HCT116 (cell line): ENCODE results near the gene CADPS. TPM values are rescaled to one million over a fixed set of nuclear protein-coding genes. Genes with fewer than 3 reads are reported as not detected.

Experiments used
- ATAC-seq: fragments of 200-7000 bp; cut with Tn5 transposase; 2 replicates; pipeline ENCODE4 v1.9.1; 2020; ENCODE audit warnings: mild to moderate bottlenecking, moderate library complexity
- BruUV-seq: library from RNA; stranded (reverse); fragments of 400-500 nt; replicated peaks from 2 replicates; lab custom pipeline; 2021; lab: Mats Ljungman, UMichigan
- CTCF ChIA-PET: fragments of 300-600 bp; sonication (Branson Sonifier 250); formaldehyde crosslinking; loops from one replicate; lab custom pipeline; 2021; ENCODE audit warnings: antibody characterized with exemption; lab: Charles Lee
- POLR2A ChIA-PET: fragments of 300-600, 350-600 bp; sonication (Branson Sonifier 250); formaldehyde crosslinking; loops from one replicate; lab custom pipeline; 2021; ENCODE audit warnings: antibody characterized with exemption; lab: Charles Lee
- RAD21 ChIA-PET, 2 experiments: fragments of 300-600 bp; sonication (Branson Sonifier 250); formaldehyde crosslinking; loops; one replicate each; lab custom pipeline; 2023; ENCODE audit warnings: low total read pairs in 2 of 2; ENCODE audit not compliant: uncharacterized antibody in 2 of 2, unreplicated experiment in 2 of 2, low non-redundant PET in 1 of 2; lab: Charles Lee
- DNase-seq: peaks from one replicate; pipeline ENCODE4 v3.0.0-alpha.2; 2010; ENCODE audit warnings: low read depth, low spot score
- H2AFZ ChIP-seq: fragments of 200-600 bp; shearing (Covaris generic), sonication (generic); 2 replicates; pipeline ENCODE4 v1.6.1; 2017; ENCODE audit warnings: low read depth, mixed run types, mixed read lengths, antibody characterized with exemption, low read length; ENCODE audit not compliant: poor library complexity, severe bottlenecking
- H3K27ac ChIP-seq: 2 replicates; pipeline ENCODE4 v1.5.1; 2012; ENCODE audit warnings: low read depth, low read length
- H3K27me3 ChIP-seq: fragments of 200-600 bp; sonication (generic); 2 replicates; pipeline ENCODE4 v1.6.1; 2016; ENCODE audit warnings: mixed run types, low read length, mixed read lengths; ENCODE audit not compliant: insufficient read depth
- H3K36me3 ChIP-seq, 2 experiments: fragments of 200-500 bp in 1 of 2; fragments of 200-600 bp in 1 of 2; sonication (Bioruptor generic) in 1 of 2; sonication (generic) in 1 of 2; 2 replicates each; pipeline versions ENCODE4 v1.5.1 to v1.6.1; 2014 to 2016; ENCODE audit warnings: low read length in 2 of 2, inconsistent platforms in 1 of 2, mixed read lengths in 1 of 2, mixed run types in 1 of 2; ENCODE audit not compliant: insufficient read depth in 2 of 2, control insufficient read depth in 1 of 2
- H3K4me1 ChIP-seq, 2 experiments: fragments of 200-600 bp in 1 of 2; sonication (generic) in 1 of 2; 2 replicates each; pipeline versions ENCODE4 v1.5.1 to v1.6.1; 2012 to 2017; ENCODE audit warnings: low read length in 2 of 2, inconsistent platforms in 1 of 2, mild to moderate bottlenecking in 1 of 2, mixed read lengths in 1 of 2, mixed run types in 1 of 2, moderate library complexity in 1 of 2; ENCODE audit not compliant: insufficient read depth in 2 of 2, control insufficient read depth in 1 of 2
- H3K4me2 ChIP-seq: fragments of 200-600 bp; sonication (generic); 2 replicates; pipeline ENCODE4 v1.6.1; 2017; ENCODE audit warnings: mixed run types, low read length, mixed read lengths
- H3K4me3 ChIP-seq, 2 experiments: fragments of 200-600 bp in 1 of 2; sonication (generic) in 1 of 2; replicated peaks in 1 of 2; 2 replicates each; pipeline ENCODE4 v1.5.1; 2011 to 2016; ENCODE audit warnings: low read length in 2 of 2, control low read depth in 1 of 2, low read depth in 1 of 2, mild to moderate bottlenecking in 1 of 2, mixed read lengths in 1 of 2, mixed run types in 1 of 2
- H3K79me2 ChIP-seq: fragments of 200-600 bp; sonication (generic); 2 replicates; pipeline ENCODE4 v1.6.1; 2017; ENCODE audit warnings: mild to moderate bottlenecking, mixed run types, low read length, moderate library complexity, mixed read lengths; ENCODE audit not compliant: insufficient read depth
- H3K9ac ChIP-seq: fragments of 200-600 bp; sonication (generic); 2 replicates; pipeline ENCODE4 v1.6.1; 2016; ENCODE audit warnings: low read length, mixed read lengths
- H3K9me2 ChIP-seq: fragments of 200-600 bp; sonication (generic), shearing (Covaris generic); 2 replicates; pipeline ENCODE4 v1.6.1; 2017; ENCODE audit warnings: mixed run types, mild to moderate bottlenecking, moderate library complexity; ENCODE audit not compliant: insufficient read depth
- H3K9me3 ChIP-seq, 2 experiments: fragments of 200-500 bp in 1 of 2; fragments of 200-600 bp in 1 of 2; sonication (Bioruptor generic) in 1 of 2; sonication (generic) in 1 of 2; 2 replicates each; pipeline ENCODE4 v1.6.1; 2014 to 2017; ENCODE audit warnings: low read length in 2 of 2, mixed read lengths in 2 of 2, inconsistent platforms in 1 of 2, low read depth in 1 of 2, mild to moderate bottlenecking in 1 of 2, mixed run types in 1 of 2, moderate library complexity in 1 of 2; ENCODE audit not compliant: control insufficient read depth in 1 of 2, insufficient read depth in 1 of 2
- H4K20me1 ChIP-seq: fragments of 200-600 bp; sonication (generic), shearing (Covaris generic); 2 replicates; pipeline ENCODE4 v1.6.1; 2017; ENCODE audit warnings: mixed run types, mild to moderate bottlenecking, moderate library complexity; ENCODE audit not compliant: insufficient read depth
- CBX3 ChIP-seq: IDR thresholded peaks from 2 replicates; pipeline ENCODE4 v1.6.1; 2012; ENCODE audit warnings: low read depth
- CEBPB ChIP-seq: IDR thresholded peaks from 2 replicates; pipeline ENCODE4 v1.6.1; 2012; ENCODE audit warnings: low read depth
- EGR1 ChIP-seq: IDR thresholded peaks from 2 replicates; pipeline ENCODE4 v1.6.1; 2012; ENCODE audit warnings: low read depth
- ELF1 ChIP-seq: IDR thresholded peaks from 2 replicates; pipeline ENCODE4 v1.6.1; 2012; ENCODE audit warnings: low read depth, borderline replicate concordance
- EZH2 ChIP-seq: fragments of 200-600 bp; sonication (generic); IDR thresholded peaks from 2 replicates; pipeline ENCODE4 v1.6.1; 2017; ENCODE audit warnings: antibody characterized with exemption, mixed run types
- EZH2phosphoT487 ChIP-seq: fragments of 200-600 bp; IDR thresholded peaks from 2 replicates; pipeline ENCODE4 v1.6.1; 2018; ENCODE audit warnings: antibody characterized with exemption, borderline replicate concordance
- FOSL1 ChIP-seq: IDR thresholded peaks from 2 replicates; pipeline ENCODE4 v1.6.1; 2012; ENCODE audit warnings: low read depth
- JUND ChIP-seq: IDR thresholded peaks from 2 replicates; pipeline ENCODE4 v1.6.1; 2012
- POLR2A ChIP-seq: IDR thresholded peaks from 2 replicates; pipeline ENCODE4 v1.7.0; 2011; ENCODE audit warnings: borderline replicate concordance; ENCODE audit not compliant: insufficient read depth, insufficient read length; ENCODE audit errors: extremely low read depth
- POLR2AphosphoS5 ChIP-seq: IDR thresholded peaks from 2 replicates; pipeline ENCODE4 v1.6.1; 2011; ENCODE audit warnings: mild to moderate bottlenecking, low read depth, low read length, moderate library complexity
- SIN3A ChIP-seq: IDR thresholded peaks from 2 replicates; pipeline ENCODE4 v1.6.1; 2012; ENCODE audit warnings: low read depth
- SP1 ChIP-seq: IDR thresholded peaks from 2 replicates; pipeline ENCODE4 v1.6.1; 2012; ENCODE audit warnings: low read depth
- SRF ChIP-seq: IDR thresholded peaks from 2 replicates; pipeline ENCODE4 v1.6.1; 2012; ENCODE audit warnings: low read depth
- YY1 ChIP-seq: IDR thresholded peaks from 2 replicates; pipeline ENCODE4 v1.6.1; 2011; ENCODE audit warnings: low read length, low read depth, moderate library complexity, mild to moderate bottlenecking; ENCODE audit not compliant: insufficient replicate concordance; ENCODE audit errors: extremely low read depth
- ZNF274 ChIP-seq: fragments of 200-500 bp; sonication (Bioruptor generic); IDR thresholded peaks from 2 replicates; pipeline ENCODE4 v1.6.1; 2014; ENCODE audit warnings: mild to moderate bottlenecking, low read depth, low read length, inconsistent platforms
- intact Hi-C: fragments of 100-400 bp; cut with micrococcal nuclease; formaldehyde crosslinking; loops from 2 replicates; pipeline ENCODE4 v1.10.0; 2022
- total RNA-seq: library from RNA; stranded (reverse); gene quantifications from one replicate; pipeline ENCODE4 v1.2.1, GENCODE V29; 2021; ENCODE audit not compliant: unreplicated experiment
- TF ChIP-seq, protein P1 (sequence below): IDR thresholded peaks from 2 replicates; pipeline ENCODE4 v1.6.1; 2012
- TF ChIP-seq, protein P2 (sequence below): IDR thresholded peaks from 2 replicates; pipeline ENCODE4 v1.6.1; 2012
- TF ChIP-seq, protein P3 (sequence below): IDR thresholded peaks from 2 replicates; pipeline ENCODE4 v1.6.1; 2011; ENCODE audit warnings: mild to moderate bottlenecking, low read length, moderate library complexity; ENCODE audit not compliant: insufficient replicate concordance; ENCODE audit errors: extremely low read depth

The CADPS gene
- total RNA-seq, 1 experiment from 2014 or later = not detected

DNA sequence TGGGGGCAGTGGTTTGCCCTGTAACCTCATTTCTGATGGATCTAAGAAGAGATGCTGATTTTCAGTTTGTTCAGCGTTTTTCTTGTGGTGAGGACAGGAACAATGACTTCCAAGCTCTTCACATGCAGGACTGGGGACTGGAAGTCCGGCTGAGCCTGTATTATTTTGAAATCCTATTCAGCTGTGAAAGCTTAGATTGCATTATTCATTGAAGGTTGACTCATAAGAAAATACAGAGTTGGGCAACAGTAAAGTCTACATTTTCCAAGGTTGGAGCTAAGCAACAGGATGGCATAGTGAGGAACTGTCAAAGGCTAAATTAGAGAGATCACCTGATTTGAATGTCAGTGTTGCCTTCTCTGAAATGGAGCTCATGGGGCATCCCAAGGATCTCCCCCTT, 270.9 kb downstream of the CADPS start:
- H3K79me2 ChIP-seq = no peaks in the 10 kb centered on the region
- intact Hi-C loops = no loop called here
- no TSS peak for BruUV-seq
- CTCF ChIA-PET = no interaction called here
- H3K9me2 ChIP-seq = no peaks in the 10 kb centered on the region
- no peaks in the 10 kb centered on the region for H3K36me3 ChIP-seq
- no peak overlapping the region for H3K9ac ChIP-seq
- TF ChIP-seq, protein P1, sequence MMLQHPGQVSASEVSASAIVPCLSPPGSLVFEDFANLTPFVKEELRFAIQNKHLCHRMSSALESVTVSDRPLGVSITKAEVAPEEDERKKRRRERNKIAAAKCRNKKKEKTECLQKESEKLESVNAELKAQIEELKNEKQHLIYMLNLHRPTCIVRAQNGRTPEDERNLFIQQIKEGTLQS = no peak
- peak; percentile 44; the same call in 1 of the 2 replicates for TF ChIP-seq CEBPB
- TF ChIP-seq, all 23 proteins: peak for 1
- peak overlapping the region; percentile 45 for H3K4me2 ChIP-seq
- H3K9me3 ChIP-seq = no peaks in the 10 kb centered on the region
- 0 out of 2 replicates have a peak, but pooled peaks cover 6% of the 10 kb centered on the region for H3K27me3 ChIP-seq
- ChIA-PET RAD21 (no interaction called here), POLR2A (no interaction called here)
- DNase-seq (no peak), ATAC-seq (no peak)
- peaks cover 6 to 46% of the 10 kb centered on the region in 2 experiments for H3K4me1 ChIP-seq
- no peak overlapping the region for H3K4me3 ChIP-seq
- H3K27ac ChIP-seq = no peak overlapping the region
- no peak overlapping the region for H2AFZ ChIP-seq
- no peaks in the 10 kb centered on the region for H4K20me1 ChIP-seq

DNA sequence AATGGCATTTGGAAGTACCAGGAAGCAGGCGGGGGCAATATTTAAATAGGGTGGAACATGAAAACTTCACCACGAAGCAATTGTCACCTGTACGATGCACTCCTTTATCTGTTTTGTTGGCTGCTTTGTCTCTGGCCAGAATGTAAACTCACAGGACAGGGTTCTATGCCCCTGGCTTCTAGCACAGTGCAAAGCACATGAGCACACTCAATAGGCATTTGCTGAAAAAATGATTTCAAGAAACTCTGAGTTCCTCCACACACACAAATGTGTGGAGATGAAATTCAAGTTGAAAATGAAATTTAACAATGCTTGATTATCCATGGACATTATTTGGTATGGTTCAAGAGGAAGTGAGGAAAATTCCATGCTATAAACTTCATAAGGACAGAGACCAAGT, 272.2 kb downstream of the CADPS start:
- Histone ChIP-seq H4K20me1 (no peaks in the 10 kb centered on the region), H3K4me2 (peak overlapping the region; percentile 45), H3K4me1 (peaks cover 6 to 44% of the 10 kb centered on the region in 2 experiments), H3K79me2 (no peaks in the 10 kb centered on the region), H3K27ac (no peak overlapping the region), H3K36me3 (no peaks in the 10 kb centered on the region), H3K9ac (no peak overlapping the region), H3K9me3 (no peaks in the 10 kb centered on the region), H3K4me3 (no peak overlapping the region), H3K9me2 (no peaks in the 10 kb centered on the region), H2AFZ (no peak overlapping the region), H3K27me3 (0 out of 2 replicates have a peak, but pooled peaks cover 6% of the 10 kb centered on the region)
- POLR2A ChIA-PET = no interaction called here
- intact Hi-C loops = no loop called here
- DNase-seq (no peak), ATAC-seq (no peak)
- no TSS peak for BruUV-seq
- CTCF ChIA-PET = no interaction called here
- RAD21 ChIA-PET = no interaction called here
- TF ChIP-seq POLR2AphosphoS5 = no peak
- no peak for TF ChIP-seq JUND
- TF ChIP-seq CBX3 = no peak
- no peak for TF ChIP-seq FOSL1
- TF ChIP-seq, protein P2, sequence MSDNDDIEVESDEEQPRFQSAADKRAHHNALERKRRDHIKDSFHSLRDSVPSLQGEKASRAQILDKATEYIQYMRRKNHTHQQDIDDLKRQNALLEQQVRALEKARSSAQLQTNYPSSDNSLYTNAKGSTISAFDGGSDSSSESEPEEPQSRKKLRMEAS = no peak
- TF ChIP-seq EGR1 = no peak
- TF ChIP-seq, protein P1 = no peak
- no peak for TF ChIP-seq POLR2A
- TF ChIP-seq SRF = no peak
- no peak for TF ChIP-seq ELF1
- TF ChIP-seq EZH2phosphoT487 = no peak
- no peak for TF ChIP-seq YY1
- no peak for TF ChIP-seq ZNF274
- no peak for TF ChIP-seq SIN3A
- TF ChIP-seq SP1 = no peak
- TF ChIP-seq, protein P3, sequence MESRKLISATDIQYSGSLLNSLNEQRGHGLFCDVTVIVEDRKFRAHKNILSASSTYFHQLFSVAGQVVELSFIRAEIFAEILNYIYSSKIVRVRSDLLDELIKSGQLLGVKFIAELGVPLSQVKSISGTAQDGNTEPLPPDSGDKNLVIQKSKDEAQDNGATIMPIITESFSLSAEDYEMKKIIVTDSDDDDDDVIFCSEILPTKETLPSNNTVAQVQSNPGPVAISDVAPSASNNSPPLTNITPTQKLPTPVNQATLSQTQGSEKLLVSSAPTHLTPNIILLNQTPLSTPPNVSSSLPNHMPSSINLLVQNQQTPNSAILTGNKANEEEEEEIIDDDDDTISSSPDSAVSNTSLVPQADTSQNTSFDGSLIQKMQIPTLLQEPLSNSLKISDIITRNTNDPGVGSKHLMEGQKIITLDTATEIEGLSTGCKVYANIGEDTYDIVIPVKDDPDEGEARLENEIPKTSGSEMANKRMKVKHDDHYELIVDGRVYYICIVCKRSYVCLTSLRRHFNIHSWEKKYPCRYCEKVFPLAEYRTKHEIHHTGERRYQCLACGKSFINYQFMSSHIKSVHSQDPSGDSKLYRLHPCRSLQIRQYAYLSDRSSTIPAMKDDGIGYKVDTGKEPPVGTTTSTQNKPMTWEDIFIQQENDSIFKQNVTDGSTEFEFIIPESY = no peak
- no peak for TF ChIP-seq EZH2
